SK-N-MC (cell line): Measurements from ENCODE around the gene PALB2.

Experiments used
- EZH2 ChIP-seq: fragments of 200-600 bp; sonication (generic); IDR thresholded peaks from one replicate; pipeline ENCODE4 v1.6.1; 2017; ENCODE audit warnings: antibody characterized with exemption
- POLR2AphosphoS5 ChIP-seq: IDR thresholded peaks from 2 replicates; pipeline ENCODE4 v1.6.1; 2012; ENCODE audit warnings: mild to moderate bottlenecking, low read depth, low read length, borderline replicate concordance

- TF ChIP-seq POLR2AphosphoS5 (no peak), EZH2 (no peak)
Observed at GRCh38 chr16:23668225-23668624, 27.1 kb upstream of the PALB2 start.
